A549 (cell line): ENCODE results near the gene GNG8. TPM values are rescaled to one million over a fixed set of nuclear protein-coding genes. Genes with fewer than 3 reads are reported as not detected.
A peak's percentile ranks its signal among the peaks of the same experiment; 100 is the strongest.

ENCODE experiments used
- ATAC-seq, 2 experiments: fragments of 200-7000 bp in 1 of 2; fragments of >200 bp in 1 of 2; cut with Nextera tagmentation in 1 of 2; cut with Tn5 transposase in 1 of 2; 3 replicates each; pipeline versions ENCODE4 v1.8.0 to v1.9.1; 2018 to 2020; ENCODE audit warnings: mild to moderate bottlenecking in 1 of 2, moderate library complexity in 1 of 2
- CTCF ChIA-PET: fragments of 300-600 bp; sonication (Branson Sonifier 250); formaldehyde crosslinking; extraction: SDS; loops from one replicate; lab custom pipeline; 2021; ENCODE audit warnings: antibody characterized with exemption, inconsistent platforms; lab: Yijun Ruan, JAX
- POLR2A ChIA-PET: fragments of 350-600 bp; formaldehyde crosslinking; extraction: SDS; loops from one replicate; lab custom pipeline; 2021; ENCODE audit warnings: antibody characterized with exemption, inconsistent platforms; lab: Yijun Ruan, JAX
- DNase-seq, 2 experiments: peaks; one replicate each; pipeline versions ENCODE4 v3.0.0 to v3.0.0-alpha.2; 2011 to 2016; ENCODE audit warnings: low read depth in 1 of 2, low spot score in 1 of 2
- FAIRE-seq: peaks from 2 replicates; lab custom pipeline; 2011; peaks lifted over from hg19 to GRCh38; lab: Jason Lieb, UNC
- H3K27ac ChIP-seq, 2 experiments: fragments of >200 bp; sonication (Bioruptor Twin); formaldehyde crosslinking; 3 replicates each; pipeline ENCODE4 v1.5.1; 2016 to 2017
- H3K4me1 ChIP-seq: fragments of >200 bp; sonication (Bioruptor Twin); formaldehyde crosslinking; 3 replicates; pipeline ENCODE4 v1.6.1; 2016
- H3K4me2 ChIP-seq: fragments of >200 bp; sonication (Bioruptor Twin); formaldehyde crosslinking; 3 replicates; pipeline ENCODE4 v1.6.1; 2016
- H3K4me3 ChIP-seq: fragments of >200 bp; sonication (Bioruptor Twin); formaldehyde crosslinking; 3 replicates; pipeline ENCODE4 v1.5.1; 2016
- H3K9me3 ChIP-seq: fragments of >200 bp; sonication (Bioruptor Twin); formaldehyde crosslinking; 3 replicates; pipeline ENCODE4 v1.6.1; 2016
- ATOH8 ChIP-seq: fragments of 250-450 bp; sonication (Bioruptor Pico); IDR thresholded peaks from 2 replicates; pipeline ENCODE4 v1.5.0; 2020; ENCODE audit warnings: low read depth, mild to moderate bottlenecking, moderate library complexity
- BCL3 ChIP-seq: fragments of >200 bp; sonication (Bioruptor Twin); formaldehyde crosslinking; IDR thresholded peaks from 3 replicates; pipeline ENCODE4 v1.6.1; 2016
- CBX2 ChIP-seq: fragments of 200-600 bp; sonication (generic); IDR thresholded peaks from 2 replicates; pipeline ENCODE4 v1.6.1; 2016; ENCODE audit warnings: low read depth, mild to moderate bottlenecking, borderline replicate concordance
- CEBPB ChIP-seq, 2 experiments: fragments of >200 bp in 1 of 2; sonication (Bioruptor Twin) in 1 of 2; formaldehyde crosslinking in 1 of 2; IDR thresholded peaks; 2 replicates each; pipeline ENCODE4 v1.6.1; 2012 to 2016
- CTCF ChIP-seq: fragments of >200 bp; sonication (Bioruptor Twin); formaldehyde crosslinking; IDR thresholded peaks from 3 replicates; pipeline ENCODE4 v1.5.1; 2016
- EHF ChIP-seq: fragments of 250-450 bp; sonication (Bioruptor Pico); IDR thresholded peaks from 2 replicates; pipeline ENCODE4 v1.5.0; 2020; ENCODE audit warnings: mild to moderate bottlenecking
- FOSL2 ChIP-seq, 2 experiments: fragments of 450-650 bp in 1 of 2; fragments of >200 bp in 1 of 2; sonication (Bioruptor Twin) in 1 of 2; formaldehyde crosslinking; IDR thresholded peaks; 2 replicates each; pipeline versions ENCODE4 v1.5.0 to v1.6.1; 2016 to 2020; ENCODE audit warnings: mild to moderate bottlenecking in 1 of 2, moderate library complexity in 1 of 2
- JUN ChIP-seq, 2 experiments: fragments of >200 bp; sonication (Bioruptor Twin); formaldehyde crosslinking; IDR thresholded peaks; 2 replicates in 1 of 2; 3 replicates in 1 of 2; pipeline ENCODE4 v1.6.1; 2016 to 2017
- MAFK ChIP-seq: fragments of 450-650 bp; IDR thresholded peaks from 2 replicates; pipeline ENCODE4 v1.6.1; 2014; ENCODE audit not compliant: partially characterized antibody
- MYC ChIP-seq: IDR thresholded peaks from 2 replicates; pipeline ENCODE4 v1.6.1; 2012; ENCODE audit warnings: mild to moderate bottlenecking, inconsistent platforms, low read length, improper control_type of control experiment, borderline replicate concordance
- NR3C1 ChIP-seq: fragments of >200 bp; sonication (Bioruptor Twin); formaldehyde crosslinking; IDR thresholded peaks from 3 replicates; pipeline ENCODE4 v1.6.1; 2017
- POLR2A ChIP-seq: IDR thresholded peaks from 2 replicates; pipeline ENCODE4 v1.6.1; 2012; ENCODE audit warnings: mild to moderate bottlenecking, low read length
- RAD21 ChIP-seq, 2 experiments: fragments of >200 bp in 1 of 2; sonication (Bioruptor Twin) in 1 of 2; formaldehyde crosslinking in 1 of 2; IDR thresholded peaks in 1 of 2; conservative IDR thresholded peaks in 1 of 2; 2 replicates in 1 of 2; 3 replicates in 1 of 2; pipeline ENCODE4 v1.6.1; 2012 to 2018; ENCODE audit warnings: inconsistent platforms in 1 of 2
- RARB ChIP-seq: fragments of 250-450 bp; sonication (Bioruptor Pico); IDR thresholded peaks from 2 replicates; pipeline ENCODE4 v1.8.0; 2021; ENCODE audit warnings: mild to moderate bottlenecking, moderate library complexity
- RFX5 ChIP-seq: fragments of 450-650 bp; IDR thresholded peaks from 2 replicates; pipeline ENCODE4 v1.7.1; 2014; ENCODE audit warnings: antibody characterized with exemption, mild to moderate bottlenecking, moderate library complexity
- RNF2 ChIP-seq: fragments of 200-600 bp; sonication (generic); IDR thresholded peaks from 2 replicates; pipeline ENCODE4 v1.6.1; 2016; ENCODE audit warnings: low read depth, mild to moderate bottlenecking, antibody characterized with exemption, moderate library complexity, borderline replicate concordance
- SMC3 ChIP-seq: fragments of >200 bp; sonication (Bioruptor Twin); formaldehyde crosslinking; IDR thresholded peaks from 3 replicates; pipeline ENCODE4 v1.6.1; 2018; ENCODE audit warnings: inconsistent platforms
- ZFP36 ChIP-seq: fragments of 450-650 bp; IDR thresholded peaks from 2 replicates; pipeline ENCODE4 v1.6.1; 2014; ENCODE audit warnings: borderline replicate concordance; ENCODE audit not compliant: partially characterized antibody
- WGBS: methylation state at CpG from one replicate; pipeline ENCODE4 v1.1.6; 2017; ENCODE audit errors: missing lambda C conversion rate; 5-methylcytosine and 5-hydroxymethylcytosine counted together
- polyA plus RNA-seq, 4 experiments: library from polyadenylated mRNA; depleted of rRNA in 3 of 4; stranded (reverse); fragments of >200 nt; fragmentation: RNase III in 1 of 4; extraction: RNeasy Plus Mini Kit Qiagen cat#74134 plus additional on column Dnase treatment in 1 of 4; gene quantifications; 2 replicates in 3 of 4; 3 replicates in 1 of 4; pipeline ENCODE4 v1.2.3, GENCODE V29; 2011 to 2017
- TF ChIP-seq, protein P1 (sequence below): fragments of >200 bp; sonication (Bioruptor Twin); formaldehyde crosslinking; IDR thresholded peaks from 2 replicates; pipeline ENCODE4 v1.6.1; 2016

Gene GNG8
- polyA plus RNA-seq, 2 of the 4 experiments (the other 2 are of a cell fraction) = not detected

GRCh38 chr19:46660008-46660517 is 24.1 kb upstream of the GNG8 start:
- Histone ChIP-seq H3K9me3 (no peaks in the 10 kb centered on the region), H3K4me2 (peak overlapping the region; percentile 92), H3K4me3 (peak overlapping the region; percentile 44; the same call in 2 of the 3 replicates), H3K4me1 (peaks cover 20% of the 10 kb centered on the region), H3K27ac (no peak overlapping the region)
- ChIA-PET CTCF (interaction anchor here (0.6 to 10.7 kb wide), 11 partner anchors 8 to 1871 kb away, joined by 3 to 483 read pairs (median 5); partner anchors contain the start of genes CALM3, GNG8 and PTGIR), POLR2A (no interaction called here)
- WGBS = 30% methylated on average over 14 of the region's 14 CpGs
- no peak for FAIRE-seq
- DNase-seq = peak in 1 of 2 experiments; percentile 54
- ATAC-seq = no peak
- no peak for TF ChIP-seq BCL3
- peak; percentile 12 for TF ChIP-seq ZFP36
- TF ChIP-seq CTCF = no peak
- no peak for TF ChIP-seq POLR2A
- no peak for TF ChIP-seq CBX2
- TF ChIP-seq RAD21 (conservative IDR thresholded peaks at IDR 0.05 in 1 of 2, IDR thresholded peaks at IDR 0.05 in 1 of 2) = no peak

DNA sequence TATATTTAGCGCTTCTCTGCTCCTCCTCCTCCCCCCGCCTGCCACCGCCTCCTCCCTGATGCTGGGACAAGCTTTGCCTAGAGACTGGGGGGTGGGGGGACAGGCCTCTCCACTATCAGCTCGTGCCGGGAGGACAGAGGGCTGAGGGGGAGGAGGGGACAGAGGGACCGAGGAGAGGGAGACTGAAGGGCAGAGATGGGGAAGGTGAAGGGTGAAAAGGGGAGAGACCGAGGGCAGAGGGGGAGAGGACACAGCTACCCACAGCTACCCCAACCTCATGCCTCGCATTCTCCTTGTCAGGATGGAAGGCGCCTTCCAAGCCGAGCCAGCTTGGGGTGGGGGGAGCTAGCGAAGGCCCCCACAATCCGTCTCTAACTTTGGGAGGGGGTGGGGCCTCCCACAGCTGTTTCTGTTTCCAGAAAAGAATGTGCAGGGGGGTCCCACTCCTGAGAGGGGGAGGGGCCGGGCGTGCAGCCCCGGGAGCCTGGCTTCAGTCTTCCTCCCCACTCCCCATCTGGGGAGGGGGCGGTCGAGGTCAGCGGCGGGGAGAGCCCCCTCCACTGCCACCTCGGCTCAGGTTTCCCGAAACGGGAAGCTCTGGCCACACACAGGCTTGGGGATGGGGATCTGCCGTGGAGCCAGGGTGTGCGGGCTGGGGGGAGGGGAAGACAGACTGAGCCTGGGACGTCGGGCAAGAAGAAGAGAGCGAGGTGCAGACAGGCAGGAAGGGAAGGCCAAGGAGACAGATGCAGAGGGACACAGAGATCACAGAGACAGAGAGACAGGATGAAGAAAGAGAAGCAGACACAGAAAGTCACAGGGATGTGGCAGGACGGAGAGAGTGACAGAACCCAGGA is 23.4 kb upstream of the GNG8 start:
- DNase-seq (peak; percentile 54 to 64), ATAC-seq (0 out of 6 replicates have a peak, but pooled peaks of 1 of the 2 experiments have one; percentile 1), FAIRE-seq (no peak)
- no peaks in the 10 kb centered on the region for H3K9me3 ChIP-seq
- 13% methylated on average over 20 of the region's 28 CpGs for WGBS
- H3K27ac ChIP-seq = peak overlapping the region in 1 of 2 experiments; percentile 64; a peak in 3 of 6 replicates
- H3K4me2 ChIP-seq = peak overlapping the region; percentile 92
- ChIA-PET POLR2A (no interaction called here), CTCF (interaction anchor here (0.6 to 10.7 kb wide), 9 partner anchors 9 to 264 kb away, joined by 3 to 483 read pairs (median 6); partner anchors contain the start of genes CALM3, GNG8 and PTGIR)
- peak overlapping the region; percentile 44; the same call in 2 of the 3 replicates for H3K4me3 ChIP-seq
- TF ChIP-seq RFX5 = no peak
- TF ChIP-seq MAFK = no peak
- no peak for TF ChIP-seq FOSL2 (IDR thresholded peaks at IDR 0.05)
- no peak for TF ChIP-seq FOSL2 (CRISPR knock-in tag; IDR thresholded peaks at IDR 0.05)
- no peak for TF ChIP-seq NR3C1
- TF ChIP-seq ZFP36 = no peak
- TF ChIP-seq JUN (IDR thresholded peaks at IDR 0.05) = no peak
- TF ChIP-seq, protein P1, sequence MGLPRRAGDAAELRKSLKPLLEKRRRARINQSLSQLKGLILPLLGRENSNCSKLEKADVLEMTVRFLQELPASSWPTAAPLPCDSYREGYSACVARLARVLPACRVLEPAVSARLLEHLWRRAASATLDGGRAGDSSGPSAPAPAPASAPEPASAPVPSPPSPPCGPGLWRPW = no peak
- no peak for TF ChIP-seq CBX2
- no peak for TF ChIP-seq EHF (CRISPR knock-in tag)
- no peak for TF ChIP-seq ATOH8 (CRISPR knock-in tag)
- no peak for TF ChIP-seq RARB (CRISPR knock-in tag)
- no peak for TF ChIP-seq CEBPB (IDR thresholded peaks at IDR 0.05)
- no peak for TF ChIP-seq SMC3
- no peak for TF ChIP-seq MYC
- no peak for TF ChIP-seq RNF2
- peaks cover 20% of the 10 kb centered on the region for H3K4me1 ChIP-seq
